PC-9 (cell line): ENCODE data around the gene PDP2.
"Not testable (repeated sequence)": the region's sequence is repeated elsewhere in the genome, so short reads cannot be mapped to it uniquely, and the experiment has no call there.

ENCODE experiments used
- CTCF ChIP-seq: fragments of 200-600 bp; sonication (generic); conservative IDR thresholded peaks from 2 replicates; pipeline ENCODE4 v1.6.1; 2017; ENCODE audit warnings: mixed run types, antibody characterized with exemption, mild to moderate bottlenecking, moderate library complexity
- EZH2 ChIP-seq: fragments of 200-600 bp; sonication (generic); IDR thresholded peaks from 2 replicates; pipeline ENCODE4 v1.8.0; 2017; ENCODE audit warnings: antibody characterized with exemption, low read depth

- not testable (repeated sequence) for TF ChIP-seq CTCF, EZH2
Observed at GRCh38 chr16:66896682-66897081, 16.4 kb downstream of the PDP2 start.
